Suprapubic skin (tissue), 3 donors: Measurements from ENCODE around the gene EVA1B.

Experiments used
- POLR2A ChIP-seq, 2 donors: fragments of 450-650 bp; IDR thresholded peaks; one replicate each; pipeline ENCODE4 v1.6.1; 2017; ENCODE audit warnings: antibody characterized with exemption in 2 of 2, mild to moderate bottlenecking in 2 of 2, moderate library complexity in 2 of 2
- TF ChIP-seq, protein P1 (sequence below), 2 donors: fragments of 200-600 bp in 1 of 2; fragments of 450-650 bp in 1 of 2; sonication (generic) in 1 of 2; IDR thresholded peaks; one replicate each; pipeline ENCODE4 v1.5.1; 2016 to 2019; ENCODE audit warnings: antibody characterized with exemption in 2 of 2, mild to moderate bottlenecking in 1 of 2, moderate library complexity in 1 of 2

DNA sequence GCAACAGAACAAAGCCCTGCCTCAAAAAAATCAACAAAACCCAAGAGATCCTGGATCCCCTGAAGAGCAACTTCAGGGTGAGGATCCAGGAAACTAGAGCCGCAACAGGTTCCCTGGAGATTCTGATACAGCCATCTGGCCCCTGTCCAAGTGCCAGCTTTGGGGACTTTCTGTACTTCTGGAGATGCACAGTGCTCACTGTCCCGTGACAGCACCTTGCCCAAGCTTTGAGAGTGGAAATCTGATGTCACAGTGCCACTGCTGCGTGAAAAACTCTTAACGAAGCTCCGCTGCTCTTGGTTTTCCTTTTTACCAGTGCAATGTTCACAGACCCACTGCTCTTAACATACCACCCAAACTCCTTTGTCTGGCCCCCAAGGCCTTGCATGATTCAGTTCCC is 35.9 kb upstream of the EVA1B start:
- TF ChIP-seq, protein P1, sequence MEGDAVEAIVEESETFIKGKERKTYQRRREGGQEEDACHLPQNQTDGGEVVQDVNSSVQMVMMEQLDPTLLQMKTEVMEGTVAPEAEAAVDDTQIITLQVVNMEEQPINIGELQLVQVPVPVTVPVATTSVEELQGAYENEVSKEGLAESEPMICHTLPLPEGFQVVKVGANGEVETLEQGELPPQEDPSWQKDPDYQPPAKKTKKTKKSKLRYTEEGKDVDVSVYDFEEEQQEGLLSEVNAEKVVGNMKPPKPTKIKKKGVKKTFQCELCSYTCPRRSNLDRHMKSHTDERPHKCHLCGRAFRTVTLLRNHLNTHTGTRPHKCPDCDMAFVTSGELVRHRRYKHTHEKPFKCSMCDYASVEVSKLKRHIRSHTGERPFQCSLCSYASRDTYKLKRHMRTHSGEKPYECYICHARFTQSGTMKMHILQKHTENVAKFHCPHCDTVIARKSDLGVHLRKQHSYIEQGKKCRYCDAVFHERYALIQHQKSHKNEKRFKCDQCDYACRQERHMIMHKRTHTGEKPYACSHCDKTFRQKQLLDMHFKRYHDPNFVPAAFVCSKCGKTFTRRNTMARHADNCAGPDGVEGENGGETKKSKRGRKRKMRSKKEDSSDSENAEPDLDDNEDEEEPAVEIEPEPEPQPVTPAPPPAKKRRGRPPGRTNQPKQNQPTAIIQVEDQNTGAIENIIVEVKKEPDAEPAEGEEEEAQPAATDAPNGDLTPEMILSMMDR (IDR thresholded peaks at IDR 0.05) = no peak
- no peak for TF ChIP-seq POLR2A (IDR thresholded peaks at IDR 0.05)
